ENCODE data around the gene FABP3.

The FABP3 gene

DNA sequence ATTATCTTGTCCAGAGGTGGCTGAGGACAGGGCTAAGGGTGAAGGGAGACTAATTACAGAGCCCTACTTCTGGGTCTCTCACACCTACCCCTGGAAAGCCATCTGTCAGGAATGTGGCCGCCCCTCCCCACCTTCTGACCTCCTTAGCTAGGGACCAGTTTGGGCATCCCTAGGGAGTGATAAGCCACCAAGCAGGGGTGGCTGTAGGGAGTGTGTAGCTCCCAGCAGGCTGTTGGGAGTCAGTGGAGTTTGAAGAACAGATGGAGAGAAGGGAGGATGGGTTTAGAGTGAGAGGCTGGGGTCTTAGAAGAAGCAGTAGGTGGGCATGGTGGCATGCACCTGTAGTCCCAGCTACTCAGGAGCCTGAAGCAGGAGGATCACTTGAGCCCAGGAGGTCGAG, 39.3 kb upstream of the FABP3 start:
- Histone ChIP-seq H3K27me3 (ENCODE audit: insufficient read depth, low read length) (peaks cover 12% of the 10 kb centered on the region), H3K9ac (ENCODE audit: low read depth, low read length) (no peak overlapping the region)
- 69% methylated on average over 2 of the region's 2 CpGs for WGBS

DNA sequence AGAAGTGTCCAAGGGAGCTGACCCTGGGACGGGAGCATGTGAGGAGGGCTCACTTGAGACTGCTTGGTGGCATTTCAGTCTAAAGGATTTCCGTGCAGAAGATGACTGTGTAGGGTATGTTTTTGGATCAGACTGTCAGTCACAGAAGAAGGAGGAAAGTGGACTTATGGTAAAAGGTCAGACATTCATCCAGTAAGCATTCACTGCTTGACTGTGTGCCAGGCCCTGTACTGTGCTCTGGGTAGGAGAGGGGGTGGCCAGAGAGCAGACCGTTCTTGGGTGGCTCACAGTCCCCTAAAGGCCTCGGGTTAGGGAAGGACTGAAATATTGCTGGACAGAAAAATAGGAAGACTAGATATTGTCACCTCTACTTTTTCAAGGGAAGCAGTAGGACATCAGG, 38.0 kb upstream of the FABP3 start:
- Histone ChIP-seq H3K27me3 (ENCODE audit: insufficient read depth, low read length) (peaks cover 12% of the 10 kb centered on the region), H3K9ac (ENCODE audit: low read depth, low read length) (no peak overlapping the region), H3K4me1 (ENCODE audit: insufficient read depth, low read length) (peaks cover 11% of the 10 kb centered on the region; the same call in 1 of the 2 replicates), H3K27ac (ENCODE audit: low read depth, low read length) (no peak overlapping the region), H3K4me3 (ENCODE audit: low read length) (no peak overlapping the region), H3K9me3 (ENCODE audit: insufficient read depth, low read depth, low read length) (no peaks in the 10 kb centered on the region), H3K36me3 (ENCODE audit: insufficient read depth, low read length) (no peaks in the 10 kb centered on the region)
- 76% methylated on average over 4 of the region's 4 CpGs for WGBS

More for the DNA sequence above, 39.3 kb upstream of the FABP3 start:
- Histone ChIP-seq H3K36me3 (ENCODE audit: insufficient read depth, low read length) (no peaks in the 10 kb centered on the region), H3K9me3 (ENCODE audit: insufficient read depth, low read depth, low read length) (no peaks in the 10 kb centered on the region), H3K4me3 (ENCODE audit: low read length) (no peak overlapping the region; the same call in 1 of the 2 replicates), H3K4me1 (ENCODE audit: insufficient read depth, low read length) (peaks cover 20% of the 10 kb centered on the region; the same call in 1 of the 2 replicates), H3K27ac (ENCODE audit: low read depth, low read length) (no peak overlapping the region)

DNA sequence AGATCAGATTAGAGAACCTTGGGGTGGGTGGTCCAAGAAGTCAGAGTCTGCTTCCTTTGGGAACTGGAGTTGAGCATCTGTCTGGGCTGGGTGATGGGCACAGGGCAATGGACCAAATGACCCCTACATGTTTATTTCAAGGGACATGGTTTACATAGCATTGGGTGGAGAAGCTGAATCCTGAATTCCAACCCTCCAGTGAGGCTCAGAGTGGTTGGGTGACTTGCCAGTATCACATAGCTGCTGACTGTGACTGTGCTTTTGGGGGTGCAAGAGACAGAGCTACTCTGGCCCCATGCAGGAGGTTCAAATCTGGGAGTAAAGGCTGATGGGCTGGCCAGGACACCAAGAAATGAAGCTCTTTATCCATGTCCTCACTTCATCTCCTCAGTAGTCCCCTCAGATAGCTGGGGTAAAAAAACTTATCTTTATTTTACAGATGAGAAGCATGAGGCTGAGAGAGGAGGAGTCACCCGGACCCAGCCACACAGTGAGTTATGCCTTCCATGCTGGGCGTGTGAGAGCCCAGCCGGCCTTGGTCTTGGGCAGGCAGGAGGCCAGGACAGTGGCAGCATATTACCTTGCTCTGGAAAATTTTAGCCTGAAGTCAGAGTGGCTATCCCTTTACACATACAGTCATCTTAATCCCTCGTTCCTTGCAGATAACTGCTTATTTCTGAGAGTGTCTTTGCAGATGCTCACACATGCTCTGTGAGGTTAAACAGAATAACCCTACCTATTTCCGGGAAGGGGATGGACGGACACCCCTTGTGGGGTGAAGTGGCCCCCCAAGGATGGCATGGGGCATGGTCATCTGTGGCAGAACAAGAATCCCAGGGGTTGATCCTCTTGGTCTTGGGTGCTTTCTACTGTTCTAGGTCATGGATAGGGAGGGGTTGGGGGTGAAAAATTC, 37.3 kb upstream of the FABP3 start:
- H3K36me3 ChIP-seq (ENCODE audit: insufficient read depth, low read length) = no peaks in the 10 kb centered on the region
- no peak overlapping the region for H3K27ac ChIP-seq (ENCODE audit: low read depth, low read length)
- H3K4me1 ChIP-seq (ENCODE audit: insufficient read depth, low read length) = peaks cover 9% of the 10 kb centered on the region; the same call in 1 of the 2 replicates
- 80% methylated on average over 6 of the region's 6 CpGs for WGBS
- H3K27me3 ChIP-seq (ENCODE audit: insufficient read depth, low read length) = peaks cover 12% of the 10 kb centered on the region
- no peaks in the 10 kb centered on the region for H3K9me3 ChIP-seq (ENCODE audit: insufficient read depth, low read depth, low read length)
- H3K9ac ChIP-seq (ENCODE audit: low read depth, low read length) = no peak overlapping the region
- no peak overlapping the region for H3K4me3 ChIP-seq (ENCODE audit: low read length)

DNA sequence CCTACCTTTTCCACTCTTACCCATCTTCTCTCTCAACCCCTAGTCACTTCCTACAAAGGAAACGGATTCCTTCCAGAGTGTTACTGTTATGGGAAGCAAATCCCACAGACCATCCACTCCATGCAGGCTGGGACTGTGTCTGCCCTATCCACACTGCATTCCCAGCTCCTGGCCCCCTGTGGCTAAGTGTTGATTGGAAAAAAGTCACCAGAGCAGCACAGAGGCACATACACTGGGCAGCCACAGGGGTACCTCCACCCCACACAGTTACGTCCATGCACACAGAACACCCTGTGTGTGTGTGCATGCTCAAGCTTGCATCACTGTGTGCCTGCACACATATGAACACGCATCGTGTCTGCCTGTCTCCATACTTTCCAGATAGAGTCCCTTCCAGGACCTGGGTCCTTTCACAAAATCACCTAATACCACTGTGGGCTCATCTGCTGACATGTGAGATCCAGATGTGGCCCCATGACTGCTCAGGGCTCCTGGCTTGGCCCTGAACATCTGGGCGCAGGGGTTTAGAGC, 36.0 kb upstream of the FABP3 start:
- no peaks in the 10 kb centered on the region for H3K36me3 ChIP-seq (ENCODE audit: insufficient read depth, low read length)

DNA sequence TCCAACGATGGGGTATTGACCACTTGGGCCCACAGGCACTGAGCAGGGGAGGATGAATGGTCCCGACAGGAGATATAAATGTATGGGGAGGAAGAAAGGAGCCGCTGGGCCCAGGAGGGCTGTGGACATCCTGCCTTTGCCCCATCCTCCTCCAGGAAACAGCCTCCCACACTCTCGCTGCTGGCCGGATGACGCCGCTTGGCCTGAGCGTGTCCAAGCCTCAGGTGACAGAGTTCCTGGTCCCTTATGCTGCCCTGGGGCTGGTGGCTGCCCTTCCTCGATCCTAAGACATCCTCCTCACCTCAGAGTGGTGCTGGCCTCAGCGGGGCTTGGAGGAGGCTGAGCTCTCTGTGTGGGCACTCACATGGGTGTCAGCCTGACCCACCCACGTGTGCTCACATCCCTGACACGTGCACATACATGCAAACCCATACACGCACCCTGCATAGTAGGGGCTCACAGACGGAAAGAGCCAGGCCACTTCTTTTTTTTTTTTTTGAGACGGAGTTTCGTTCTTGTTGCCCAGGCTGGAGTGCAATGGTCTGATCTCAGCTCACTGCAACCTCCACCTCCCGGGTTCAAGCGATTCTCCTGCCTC, 34.3 kb upstream of the FABP3 start:
- WGBS = 90% methylated on average over 17 of the region's 18 CpGs
- Histone ChIP-seq H3K27me3 (ENCODE audit: insufficient read depth, low read length) (peaks cover 6% of the 10 kb centered on the region), H3K9me3 (ENCODE audit: insufficient read depth, low read depth, low read length) (no peaks in the 10 kb centered on the region), H3K9ac (ENCODE audit: low read depth, low read length) (no peak overlapping the region), H3K36me3 (ENCODE audit: insufficient read depth, low read length) (no peaks in the 10 kb centered on the region), H3K27ac (ENCODE audit: low read depth, low read length) (no peak overlapping the region), H3K4me3 (ENCODE audit: low read length) (no peak overlapping the region), H3K4me1 (ENCODE audit: insufficient read depth, low read length) (no peaks in the 10 kb centered on the region)

More for the DNA sequence above, 36.0 kb upstream of the FABP3 start:
- H3K4me3 ChIP-seq (ENCODE audit: low read length) = no peak overlapping the region
- H3K27me3 ChIP-seq (ENCODE audit: insufficient read depth, low read length) = peaks cover 12% of the 10 kb centered on the region
- 90% methylated on average over 5 of the region's 5 CpGs for WGBS
- no peaks in the 10 kb centered on the region for H3K9me3 ChIP-seq (ENCODE audit: insufficient read depth, low read depth, low read length)
- H3K9ac ChIP-seq (ENCODE audit: low read depth, low read length) = no peak overlapping the region
- H3K27ac ChIP-seq (ENCODE audit: low read depth, low read length) = no peak overlapping the region
- H3K4me1 ChIP-seq (ENCODE audit: insufficient read depth, low read length) = no peaks in the 10 kb centered on the region

DNA sequence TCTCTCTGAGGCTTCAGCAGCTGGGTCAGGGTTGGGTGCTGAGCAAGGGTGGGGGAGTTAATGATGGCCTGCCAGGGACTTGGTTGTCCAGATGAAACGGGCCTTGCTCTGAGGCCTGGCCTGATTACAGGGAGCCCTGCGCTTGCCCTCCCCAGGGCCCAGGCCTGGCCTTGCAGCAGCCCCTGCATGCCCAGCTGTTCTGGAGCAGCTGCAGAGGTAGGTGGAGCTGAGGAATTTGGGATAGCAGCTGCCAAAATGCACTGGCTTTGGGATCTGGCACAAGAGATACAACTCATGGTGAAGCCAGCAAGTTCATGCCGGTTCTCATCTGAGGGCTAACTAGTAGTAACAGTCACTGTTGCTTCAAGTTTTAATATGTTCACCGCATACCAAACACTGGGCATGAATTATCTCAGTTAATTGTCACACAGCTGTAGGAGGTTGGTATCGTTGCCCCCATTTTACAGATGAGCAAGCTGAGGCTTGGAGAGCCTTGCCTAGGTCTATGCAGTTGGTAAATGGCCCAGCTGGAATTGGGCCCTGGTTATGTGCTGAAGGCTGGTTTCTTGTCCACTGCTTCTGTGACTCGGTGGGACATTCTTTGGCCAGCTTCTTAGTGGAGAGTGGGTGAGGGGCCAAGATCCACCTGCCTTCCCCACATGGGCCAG, 32.8 kb upstream of the FABP3 start:
- H3K27ac ChIP-seq (ENCODE audit: low read depth, low read length) = no peak overlapping the region

DNA sequence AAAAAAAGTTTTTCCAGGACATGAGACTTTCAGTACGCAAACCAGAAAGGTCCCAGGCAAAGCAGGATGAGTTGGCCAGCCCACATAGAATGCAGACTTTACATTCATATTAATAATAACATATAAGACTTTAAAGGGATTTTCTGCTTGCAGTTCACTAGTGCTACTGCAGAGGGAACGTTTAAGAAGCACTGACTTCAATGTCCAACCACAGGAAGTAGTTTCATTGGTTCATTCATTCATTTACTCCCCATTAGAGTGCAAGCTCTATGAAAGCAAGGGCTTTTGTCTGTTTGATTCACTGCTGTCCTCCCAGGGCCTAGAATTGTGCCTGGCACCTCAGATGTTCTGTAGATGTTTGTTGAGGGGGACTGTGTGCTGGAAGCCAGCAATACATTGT, 28.4 kb upstream of the FABP3 start:
- WGBS = 84% methylated on average over 2 of the region's 2 CpGs
- no peak overlapping the region for H3K9ac ChIP-seq (ENCODE audit: low read depth, low read length)
- no peaks in the 10 kb centered on the region for H3K9me3 ChIP-seq (ENCODE audit: insufficient read depth, low read depth, low read length)
- no peak overlapping the region for H3K4me3 ChIP-seq (ENCODE audit: low read length)
- H3K36me3 ChIP-seq (ENCODE audit: insufficient read depth, low read length) = no peaks in the 10 kb centered on the region
- H3K4me1 ChIP-seq (ENCODE audit: insufficient read depth, low read length) = no peaks in the 10 kb centered on the region
- no peaks in the 10 kb centered on the region for H3K27me3 ChIP-seq (ENCODE audit: insufficient read depth, low read length)
- H3K27ac ChIP-seq (ENCODE audit: low read depth, low read length) = no peak overlapping the region

More for the DNA sequence above, 32.8 kb upstream of the FABP3 start:
- WGBS = 94% methylated on average over 6 of the region's 6 CpGs
- 0 out of 2 replicates have a peak, but pooled peaks cover 2% of the 10 kb centered on the region for H3K27me3 ChIP-seq (ENCODE audit: insufficient read depth, low read length)
- H3K9ac ChIP-seq (ENCODE audit: low read depth, low read length) = no peak overlapping the region
- H3K4me3 ChIP-seq (ENCODE audit: low read length) = no peak overlapping the region
- no peaks in the 10 kb centered on the region for H3K9me3 ChIP-seq (ENCODE audit: insufficient read depth, low read depth, low read length)
- H3K4me1 ChIP-seq (ENCODE audit: insufficient read depth, low read length) = no peaks in the 10 kb centered on the region
- H3K36me3 ChIP-seq (ENCODE audit: insufficient read depth, low read length) = no peaks in the 10 kb centered on the region

DNA sequence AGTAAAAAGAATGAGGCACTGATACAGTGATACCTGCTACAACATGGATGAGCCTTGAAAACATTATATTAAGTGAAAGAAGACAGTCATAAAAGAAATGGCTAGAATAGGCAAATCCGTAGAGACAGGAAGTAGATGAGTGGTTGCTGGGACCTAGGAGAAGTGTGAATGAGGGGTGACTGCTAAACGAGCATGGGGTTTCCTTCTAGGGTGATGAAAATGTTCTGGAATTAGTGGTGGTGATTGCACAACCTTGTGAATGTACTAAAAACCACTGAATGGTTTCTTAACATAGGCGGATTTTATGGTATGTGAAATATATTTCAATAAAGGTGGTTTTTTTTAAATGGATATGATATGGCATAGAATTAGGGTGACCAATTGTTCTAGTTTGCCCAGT, 27.5 kb upstream of the FABP3 start:
- Histone ChIP-seq H3K9ac (ENCODE audit: low read depth, low read length) (no peak overlapping the region), H3K27me3 (ENCODE audit: insufficient read depth, low read length) (no peaks in the 10 kb centered on the region), H3K4me3 (ENCODE audit: low read length) (no peak overlapping the region), H3K36me3 (ENCODE audit: insufficient read depth, low read length) (no peaks in the 10 kb centered on the region), H3K9me3 (ENCODE audit: insufficient read depth, low read depth, low read length) (no peaks in the 10 kb centered on the region), H3K27ac (ENCODE audit: low read depth, low read length) (no peak overlapping the region), H3K4me1 (ENCODE audit: insufficient read depth, low read length) (no peaks in the 10 kb centered on the region)
- 84% methylated on average over 3 of the region's 3 CpGs for WGBS

DNA sequence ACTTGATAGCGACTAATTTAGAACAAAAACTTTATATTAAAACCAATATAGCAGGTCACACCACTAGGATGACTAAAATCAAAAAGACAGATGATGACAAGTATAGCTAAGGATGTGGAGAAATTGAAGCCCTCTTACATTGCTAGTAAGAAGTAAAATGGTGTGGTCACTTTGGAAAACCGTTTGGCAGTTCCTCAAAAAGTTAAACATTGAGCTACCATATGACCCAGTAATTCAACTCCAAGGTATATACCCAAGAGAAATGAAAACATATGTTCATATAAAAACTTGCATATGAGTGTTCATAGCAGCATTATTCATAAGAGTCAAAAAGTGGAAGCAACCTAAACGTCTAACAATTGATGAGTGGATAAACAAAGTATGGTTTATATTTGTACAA, 27.1 kb upstream of the FABP3 start:
- H3K4me1 ChIP-seq (ENCODE audit: insufficient read depth, low read length) = no peaks in the 10 kb centered on the region
- no peaks in the 10 kb centered on the region for H3K27me3 ChIP-seq (ENCODE audit: insufficient read depth, low read length)
- WGBS = 75% methylated on average over 1 of the region's 3 CpGs
- H3K9me3 ChIP-seq (ENCODE audit: insufficient read depth, low read depth, low read length) = no peaks in the 10 kb centered on the region
- no peak overlapping the region for H3K4me3 ChIP-seq (ENCODE audit: low read length)
- no peaks in the 10 kb centered on the region for H3K36me3 ChIP-seq (ENCODE audit: insufficient read depth, low read length)
- H3K9ac ChIP-seq (ENCODE audit: low read depth, low read length) = no peak overlapping the region
- no peak overlapping the region for H3K27ac ChIP-seq (ENCODE audit: low read depth, low read length)

DNA sequence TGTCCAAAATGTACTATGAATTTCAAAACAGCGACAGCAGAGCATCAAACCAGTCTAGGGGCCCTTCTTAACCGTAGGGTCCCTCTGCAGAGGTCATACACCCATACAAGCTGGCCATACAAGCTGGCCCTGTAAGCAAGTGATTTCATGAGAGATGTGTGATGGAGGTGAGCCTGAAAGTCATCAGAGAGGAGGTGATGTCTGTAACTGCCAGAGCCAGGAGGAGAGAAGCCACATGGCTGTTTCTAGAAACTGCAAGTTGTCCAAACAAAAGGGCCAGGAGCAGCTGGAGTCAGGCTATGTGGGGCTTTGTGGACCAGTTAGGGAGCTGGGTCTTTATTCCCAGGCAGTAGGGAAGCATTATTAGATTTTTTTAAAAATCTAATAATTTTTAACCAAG, 25.4 kb upstream of the FABP3 start:
- 92% methylated on average over 2 of the region's 2 CpGs for WGBS
- 0 out of 2 replicates have a peak, but pooled peaks cover 3% of the 10 kb centered on the region for H3K27me3 ChIP-seq (ENCODE audit: insufficient read depth, low read length)
- no peaks in the 10 kb centered on the region for H3K9me3 ChIP-seq (ENCODE audit: insufficient read depth, low read depth, low read length)
- no peak overlapping the region for H3K27ac ChIP-seq (ENCODE audit: low read depth, low read length)
- H3K4me3 ChIP-seq (ENCODE audit: low read length) = no peak overlapping the region
- H3K4me1 ChIP-seq (ENCODE audit: insufficient read depth, low read length) = peaks cover 5% of the 10 kb centered on the region; the same call in 1 of the 2 replicates
- no peaks in the 10 kb centered on the region for H3K36me3 ChIP-seq (ENCODE audit: insufficient read depth, low read length)
- H3K9ac ChIP-seq (ENCODE audit: low read depth, low read length) = no peak overlapping the region

Data from HUES64 (cell line).